ENCODE data around the gene HBEGF. TPM values are rescaled to one million over a fixed set of nuclear protein-coding genes. Genes with fewer than 3 reads are reported as not detected.

The HBEGF gene
- total RNA-seq, 1 donor from 2014 or later: 2.2 TPM

- Mint-ChIP-seq H3K27me3 (ENCODE audit: low read depth) (no peaks in the 10 kb centered on the region), H3K36me3 (ENCODE audit: low read depth) (no peaks in the 10 kb centered on the region), H3K27ac (ENCODE audit: unreplicated experiment) (peak overlapping the region; percentile 35), H3K9me3 (no peaks in the 10 kb centered on the region), H3K4me1 (peaks cover 7% of the 10 kb centered on the region), H3K4me3 (no peak overlapping the region)
- DNase-seq (ENCODE audit: low read depth, low spot score): no peak
- no peak for TF ChIP-seq CTCF (conservative IDR thresholded peaks at IDR 0.05)
Observed at GRCh38 chr5:140336388-140336787, 10.0 kb downstream of the HBEGF start.

- no peaks in the 10 kb centered on the region for H3K36me3 Mint-ChIP-seq (ENCODE audit: low read depth)
- H3K27ac Mint-ChIP-seq (ENCODE audit: unreplicated experiment): no peak overlapping the region
- no peak for TF ChIP-seq CTCF (conservative IDR thresholded peaks at IDR 0.05)
- H3K4me1 Mint-ChIP-seq: peaks cover 24% of the 10 kb centered on the region
- no peaks in the 10 kb centered on the region for H3K27me3 Mint-ChIP-seq (ENCODE audit: low read depth)
- H3K9me3 Mint-ChIP-seq: no peaks in the 10 kb centered on the region
- no peak for DNase-seq (ENCODE audit: low read depth, low spot score)
- no peak overlapping the region for H3K4me3 Mint-ChIP-seq
Observed at GRCh38 chr5:140331638-140332037, 14.8 kb downstream of the HBEGF start.

DNA sequence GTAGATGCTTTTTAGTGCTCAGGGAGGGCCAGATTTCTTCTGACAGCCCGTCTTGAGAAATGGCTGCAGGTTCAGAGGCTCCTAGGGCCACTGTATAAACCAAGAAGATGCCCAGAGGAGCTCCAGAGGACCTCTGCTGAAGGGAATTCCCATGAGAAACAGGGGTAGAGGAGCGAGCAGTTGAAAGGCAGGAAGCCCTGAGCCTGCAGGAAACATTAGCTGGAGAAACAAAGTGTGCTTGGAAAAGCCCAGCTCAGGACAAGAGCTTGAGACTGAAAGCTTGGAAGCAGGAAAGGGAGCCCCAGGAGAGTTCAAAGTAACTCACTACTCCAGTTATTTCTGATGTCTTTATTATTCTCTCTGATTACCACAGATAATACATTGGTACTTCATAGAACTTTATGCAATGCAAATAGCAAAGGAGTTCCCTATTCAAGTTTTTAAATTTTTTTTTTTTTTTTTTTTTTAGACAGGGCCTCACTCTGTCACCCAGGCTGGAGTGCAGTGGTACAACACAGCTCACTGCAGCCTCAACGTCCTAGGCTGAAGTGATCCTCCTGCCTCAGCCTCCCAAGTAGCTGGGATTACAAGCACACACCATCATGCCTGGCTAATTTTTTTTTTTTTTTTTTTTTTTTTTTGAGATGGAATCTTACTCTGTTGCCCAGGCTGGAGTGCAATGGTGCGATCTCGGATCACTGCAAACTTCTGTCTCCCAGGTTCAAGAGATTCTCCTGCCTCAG is 16.5 kb downstream of the HBEGF start:
- Mint-ChIP-seq H3K4me1 (peaks cover 18% of the 10 kb centered on the region), H3K4me3 (no peak overlapping the region), H3K36me3 (ENCODE audit: low read depth) (no peaks in the 10 kb centered on the region), H3K27me3 (ENCODE audit: low read depth) (no peaks in the 10 kb centered on the region), H3K27ac (ENCODE audit: unreplicated experiment) (no peak overlapping the region), H3K9me3 (no peaks in the 10 kb centered on the region)
- no peak for TF ChIP-seq CTCF (conservative IDR thresholded peaks at IDR 0.05)
- DNase-seq (ENCODE audit: low read depth, low spot score): no peak

DNA sequence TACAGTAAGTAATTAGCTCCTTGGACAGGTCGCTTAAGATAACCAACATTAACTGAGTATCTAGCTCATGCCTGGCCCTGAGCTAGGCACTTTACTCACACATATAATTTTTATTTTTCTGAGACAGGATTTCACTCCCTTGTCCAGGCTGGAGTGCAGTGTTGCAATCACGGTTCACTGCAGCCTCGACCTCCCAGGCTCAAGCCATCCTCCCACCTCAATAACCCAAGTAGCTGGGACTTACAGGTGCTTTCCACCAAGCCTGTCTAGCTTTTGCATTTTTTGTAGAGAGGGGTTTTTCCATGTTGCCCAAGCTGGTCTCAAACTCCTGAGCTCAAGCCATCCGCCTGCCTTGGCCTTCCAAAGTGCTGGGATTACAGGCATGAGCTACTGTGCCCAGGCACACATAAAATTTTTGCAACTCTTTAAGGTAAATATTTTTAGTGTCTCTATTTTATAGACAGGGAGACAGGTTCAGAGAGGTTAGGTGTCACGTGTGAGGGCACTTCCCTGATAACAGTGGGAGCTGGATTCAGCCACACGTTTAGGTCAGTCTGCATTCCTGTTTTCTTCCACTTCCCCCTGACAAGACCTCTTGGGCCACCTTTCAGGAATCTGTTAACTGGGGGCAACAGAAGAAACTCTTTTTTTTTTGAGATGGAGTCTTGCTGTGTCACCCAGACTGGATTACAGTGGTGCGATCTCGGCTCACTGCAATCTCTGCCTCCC is 18.2 kb downstream of the HBEGF start:
- H3K4me1 Mint-ChIP-seq: peaks cover 25% of the 10 kb centered on the region

GRCh38 chr5:140327589-140327988 is 18.8 kb downstream of the HBEGF start:
- H3K9me3 Mint-ChIP-seq: no peaks in the 10 kb centered on the region
- peaks cover 30% of the 10 kb centered on the region for H3K4me1 Mint-ChIP-seq
- no peak overlapping the region for H3K4me3 Mint-ChIP-seq
- H3K27me3 Mint-ChIP-seq (ENCODE audit: low read depth): no peaks in the 10 kb centered on the region
- H3K36me3 Mint-ChIP-seq (ENCODE audit: low read depth): no peaks in the 10 kb centered on the region
- no peak for TF ChIP-seq CTCF (conservative IDR thresholded peaks at IDR 0.05)
- no peak overlapping the region for H3K27ac Mint-ChIP-seq (ENCODE audit: unreplicated experiment)
- no peak for DNase-seq (ENCODE audit: low read depth, low spot score)

More for the DNA sequence above, 18.2 kb downstream of the HBEGF start:
- no peak for TF ChIP-seq CTCF (conservative IDR thresholded peaks at IDR 0.05)
- Mint-ChIP-seq H3K36me3 (ENCODE audit: low read depth) (no peaks in the 10 kb centered on the region), H3K27ac (ENCODE audit: unreplicated experiment) (no peak overlapping the region), H3K27me3 (ENCODE audit: low read depth) (no peaks in the 10 kb centered on the region), H3K4me3 (no peak overlapping the region), H3K9me3 (no peaks in the 10 kb centered on the region)
- DNase-seq (ENCODE audit: low read depth, low spot score): no peak

Measured in neural crest cell (in vitro differentiated cells).